HEK293T (cell line): ENCODE results near the gene TSPAN4.

Source experiments
- CTCF ChIA-PET: fragments of 350-600 bp; formaldehyde crosslinking; extraction: SDS; loops from one replicate; lab custom pipeline; 2021; ENCODE audit warnings: antibody characterized with exemption, inconsistent platforms; lab: Yijun Ruan, JAX
- POLR2A ChIA-PET: fragments of 350-600 bp; formaldehyde crosslinking; extraction: SDS; loops from one replicate; lab custom pipeline; 2020; ENCODE audit warnings: antibody characterized with exemption, inconsistent platforms; lab: Yijun Ruan, JAX
- DNase-seq: peaks from one replicate; pipeline ENCODE4 v3.0.0; 2012; ENCODE audit warnings: mixed read lengths; ENCODE audit errors: extremely low spot score
- ARNT ChIP-seq: fragments of 450-650 bp; IDR thresholded peaks from 2 replicates; pipeline ENCODE4 v1.6.1; 2017; ENCODE audit warnings: mild to moderate bottlenecking
- BHLHE40 ChIP-seq: fragments of 450-650 bp; IDR thresholded peaks from 2 replicates; pipeline ENCODE4 v1.6.1; 2016; ENCODE audit warnings: mild to moderate bottlenecking, moderate library complexity, borderline replicate concordance
- CTBP1 ChIP-seq: fragments of 450-650 bp; IDR thresholded peaks from 2 replicates; pipeline ENCODE4 v1.6.1; 2016; ENCODE audit warnings: borderline replicate concordance
- ELF4 ChIP-seq: fragments of 450-650 bp; IDR thresholded peaks from 2 replicates; pipeline ENCODE4 v1.6.1; 2017; ENCODE audit warnings: antibody characterized with exemption
- FOXA1 ChIP-seq: fragments of 450-650 bp; IDR thresholded peaks from 2 replicates; pipeline ENCODE4 v1.6.1; 2016; ENCODE audit warnings: mild to moderate bottlenecking
- FOXK2 ChIP-seq: fragments of 450-650 bp; IDR thresholded peaks from 2 replicates; pipeline ENCODE4 v1.6.1; 2016; ENCODE audit warnings: mild to moderate bottlenecking
- FOXM1 ChIP-seq: fragments of 450-650 bp; IDR thresholded peaks from 2 replicates; pipeline ENCODE4 v1.6.1; 2017; ENCODE audit warnings: mild to moderate bottlenecking, borderline replicate concordance
- HDGF ChIP-seq: fragments of 450-650 bp; IDR thresholded peaks from 2 replicates; pipeline ENCODE4 v1.6.1; 2017; ENCODE audit warnings: antibody characterized with exemption, borderline replicate concordance
- L3MBTL2 ChIP-seq: fragments of 450-650 bp; conservative IDR thresholded peaks from 2 replicates; pipeline ENCODE4 v1.6.1; 2016; ENCODE audit warnings: mild to moderate bottlenecking
- LEF1 ChIP-seq: fragments of 450-650 bp; IDR thresholded peaks from 2 replicates; pipeline ENCODE4 v1.6.1; 2017; ENCODE audit warnings: mild to moderate bottlenecking, borderline replicate concordance
- NFRKB ChIP-seq: fragments of 450-650 bp; IDR thresholded peaks from 2 replicates; pipeline ENCODE4 v1.6.1; 2016; ENCODE audit warnings: mild to moderate bottlenecking, moderate library complexity
- PKNOX1 ChIP-seq: fragments of 450-650 bp; IDR thresholded peaks from 2 replicates; pipeline ENCODE4 v1.6.1; 2016
- SP1 ChIP-seq: fragments of 450-650 bp; IDR thresholded peaks from 2 replicates; pipeline ENCODE4 v1.6.1; 2017
- SUZ12 ChIP-seq: fragments of 450-650 bp; IDR thresholded peaks from 2 replicates; pipeline ENCODE4 v1.6.1; 2016; ENCODE audit warnings: mild to moderate bottlenecking
- TARDBP ChIP-seq: fragments of 450-650 bp; IDR thresholded peaks from 2 replicates; pipeline ENCODE4 v1.6.1; 2016
- ZNF384 ChIP-seq: fragments of 450-650 bp; IDR thresholded peaks from 2 replicates; pipeline ENCODE4 v1.6.1; 2016

Gene TSPAN4

DNA sequence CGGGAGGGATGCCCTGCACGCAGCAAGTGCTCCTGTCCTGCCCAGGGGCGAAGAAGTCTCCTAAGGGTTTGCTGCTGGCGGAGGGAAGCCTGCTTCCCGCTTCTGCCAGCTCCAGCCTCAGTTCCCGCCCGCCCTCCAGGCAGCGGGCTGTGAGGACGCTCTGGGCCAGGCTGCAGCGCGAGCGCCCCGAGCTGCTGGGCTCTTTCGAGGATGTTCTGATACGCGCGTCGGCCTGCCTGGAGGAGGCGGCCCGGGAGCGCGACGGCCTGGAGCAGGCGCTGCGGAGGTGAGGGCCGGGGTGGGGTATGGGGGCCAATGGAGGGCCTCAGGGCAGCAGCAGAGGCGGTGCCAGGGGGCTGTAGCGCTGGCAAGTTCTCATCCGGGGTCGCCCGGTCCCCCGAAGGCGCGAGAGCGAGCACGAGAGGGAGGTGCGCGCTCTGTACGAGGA lies 12.8 kb upstream of the TSPAN4 start:
- DNase-seq, result no peak
- no peak for TF ChIP-seq FOXK2
- no peak for TF ChIP-seq HDGF
- no peak for TF ChIP-seq ARNT
- TF ChIP-seq BHLHE40, result no peak
- no peak for TF ChIP-seq ZNF384
- TF ChIP-seq FOXA1, result no peak
- no peak for TF ChIP-seq ELF4
- no peak for TF ChIP-seq PKNOX1
- TF ChIP-seq L3MBTL2, result no peak
- no peak for TF ChIP-seq LEF1
- TF ChIP-seq NFRKB, result no peak
- no peak for TF ChIP-seq SP1
- TF ChIP-seq FOXM1, result no peak
- TF ChIP-seq TARDBP, result no peak
- no peak for TF ChIP-seq CTBP1
- no peak for TF ChIP-seq SUZ12
- POLR2A ChIA-PET, result interaction anchor here (2.2 to 8.0 kb wide), 4 partner anchors 10 to 21 kb away, joined by 11 to 63 read pairs (median 26); partner anchors contain the start of genes PNPLA2, POLR2L, RPLP2 and TSPAN4
- CTCF ChIA-PET, result no interaction called here

DNA sequence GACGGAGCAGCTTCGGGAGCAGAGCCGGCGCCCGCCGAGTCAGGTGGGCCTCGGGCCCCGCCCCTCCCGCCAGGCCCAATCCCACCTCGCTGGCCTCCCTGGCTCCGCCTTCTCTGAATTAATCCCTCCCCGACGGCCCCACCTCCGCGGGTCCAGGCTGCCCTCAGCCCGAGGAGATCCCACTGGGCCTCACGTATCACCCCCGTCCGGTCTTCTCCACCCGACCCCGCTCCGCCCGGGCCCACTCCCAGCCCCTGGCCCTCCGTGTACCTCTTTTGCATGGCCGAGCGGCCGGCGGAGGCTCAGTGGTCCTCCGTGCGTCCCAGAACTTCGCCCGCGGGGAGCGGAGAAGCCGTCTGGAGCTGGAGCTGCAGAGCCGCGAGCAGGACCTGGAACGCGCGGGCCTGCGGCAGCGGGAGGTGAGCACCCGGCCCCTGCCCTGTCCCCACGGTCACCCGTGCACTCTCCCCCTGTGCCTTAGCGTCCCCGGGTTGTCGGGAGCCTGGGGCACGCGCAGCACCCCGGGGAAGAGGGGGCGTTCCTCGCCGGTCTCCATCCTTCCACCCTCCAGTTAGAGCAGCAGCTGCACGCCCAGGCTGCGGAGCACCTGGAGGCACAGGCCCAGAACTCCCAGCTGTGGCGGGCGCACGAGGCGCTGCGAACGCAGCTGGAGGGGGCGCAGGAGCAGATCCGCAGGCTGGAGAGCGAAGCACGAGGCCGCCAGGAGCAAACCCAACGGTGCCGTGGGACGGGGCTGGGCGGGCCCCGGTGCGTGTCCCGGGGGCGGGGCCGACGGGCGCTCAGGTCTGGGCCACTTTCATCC lies 12.1 kb upstream of the TSPAN4 start:
- CTCF ChIA-PET, result interaction anchor here (1.2 kb wide), 1 partner anchor 18 kb away, joined by 3 read pairs; no protein-coding TSS in a partner anchor
- POLR2A ChIA-PET, result interaction anchor here (1.2 to 8.0 kb wide), 4 partner anchors 11 to 26 kb away, joined by 4 to 63 read pairs (median 26); partner anchors contain the start of genes PNPLA2, POLR2L, RPLP2 and TSPAN4

GRCh38 chr11:831118-831864 lies 11.4 kb upstream of the TSPAN4 start:
- no peak for DNase-seq
- POLR2A ChIA-PET, result interaction anchor here (1.0 to 8.0 kb wide), 6 partner anchors 9 to 27 kb away, joined by 3 to 63 read pairs (median 8); partner anchors contain the start of genes PNPLA2, POLR2L, RPLP2 and TSPAN4
- no peak for TF ChIP-seq BHLHE40
- TF ChIP-seq CTBP1, result no peak
- no peak for TF ChIP-seq FOXK2
- no peak for TF ChIP-seq LEF1
- TF ChIP-seq SP1, result no peak
- TF ChIP-seq TARDBP, result no peak
- TF ChIP-seq ELF4, result no peak
- no peak for TF ChIP-seq PKNOX1
- no peak for TF ChIP-seq HDGF
- no peak for TF ChIP-seq SUZ12
- no peak for TF ChIP-seq ARNT
- TF ChIP-seq FOXM1, result no peak
- TF ChIP-seq FOXA1, result no peak
- CTCF ChIA-PET, result interaction anchor here (1.2 kb wide), 1 partner anchor 17 kb away, joined by 3 read pairs; no protein-coding TSS in a partner anchor

More for the DNA sequence above, 12.1 kb upstream of the TSPAN4 start:
- TF ChIP-seq FOXM1 (no peak), L3MBTL2 (no peak), PKNOX1 (no peak), ELF4 (no peak), FOXA1 (no peak), SUZ12 (no peak), NFRKB (no peak), ARNT (no peak), SP1 (no peak), TARDBP (no peak), HDGF (no peak), LEF1 (no peak), ZNF384 (no peak), FOXK2 (no peak), BHLHE40 (no peak)
- peak; percentile 52 for DNase-seq

DNA sequence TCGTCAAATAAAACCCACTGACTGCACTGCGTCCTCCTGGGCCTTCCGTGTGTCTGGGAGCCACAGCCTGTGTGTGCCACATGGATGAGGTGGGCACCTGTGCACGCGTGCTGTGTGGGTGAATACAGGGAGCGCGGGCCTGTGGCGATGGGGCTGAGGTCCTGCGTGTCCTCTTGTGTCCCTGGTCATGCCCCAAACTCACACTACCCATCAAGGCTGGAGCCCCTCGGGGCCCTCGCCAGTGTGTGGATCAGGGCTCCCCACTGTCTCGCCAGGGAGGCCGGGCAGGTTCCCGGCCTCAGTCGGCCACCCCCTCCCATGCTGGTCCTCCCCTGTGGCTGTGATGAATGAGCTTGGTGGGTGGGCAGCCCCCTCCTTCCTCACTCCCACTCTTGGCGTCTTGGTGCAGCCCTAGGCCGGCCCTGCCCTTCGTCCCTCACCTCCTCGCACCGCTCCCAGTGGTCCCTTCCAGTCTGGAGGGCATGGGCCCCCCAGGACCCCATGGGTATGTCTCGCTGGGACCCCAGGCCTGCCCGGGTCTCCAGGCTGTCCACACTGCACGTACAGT lies 10.6 kb upstream of the TSPAN4 start:
- no peak for TF ChIP-seq FOXA1
- peak; percentile 35; the same call in 1 of the 2 replicates for TF ChIP-seq FOXM1
- ChIA-PET CTCF (interaction anchor here (1.2 kb wide), 1 partner anchor 17 kb away, joined by 3 read pairs; no protein-coding TSS in a partner anchor), POLR2A (interaction anchor here (0.6 to 8.0 kb wide), 9 partner anchors 10 to 187 kb away, joined by 3 to 63 read pairs (median 4); partner anchors contain the start of genes PNPLA2, POLR2L, RPLP2 and TSPAN4)
- DNase-seq, result no peak

GRCh38 chr11:832529-833113 lies 10.0 kb upstream of the TSPAN4 start, which contains the start of gene CD151:
CD151 (plus strand) TSS chr11:832952; CDS start chr11:836070, 3,118 bp downstream.
- peak; percentile 64 for DNase-seq
- CTCF ChIA-PET, result no interaction called here
- POLR2A ChIA-PET, result interaction anchor here (0.6 to 8.0 kb wide), 6 partner anchors 10 to 187 kb away, joined by 3 to 63 read pairs (median 4); partner anchors contain the start of genes PNPLA2, POLR2L, RPLP2 and TSPAN4
- no peak for TF ChIP-seq PKNOX1
